ENCODE measurements around the gene KCMF1.

KCMF1 gene

DNA sequence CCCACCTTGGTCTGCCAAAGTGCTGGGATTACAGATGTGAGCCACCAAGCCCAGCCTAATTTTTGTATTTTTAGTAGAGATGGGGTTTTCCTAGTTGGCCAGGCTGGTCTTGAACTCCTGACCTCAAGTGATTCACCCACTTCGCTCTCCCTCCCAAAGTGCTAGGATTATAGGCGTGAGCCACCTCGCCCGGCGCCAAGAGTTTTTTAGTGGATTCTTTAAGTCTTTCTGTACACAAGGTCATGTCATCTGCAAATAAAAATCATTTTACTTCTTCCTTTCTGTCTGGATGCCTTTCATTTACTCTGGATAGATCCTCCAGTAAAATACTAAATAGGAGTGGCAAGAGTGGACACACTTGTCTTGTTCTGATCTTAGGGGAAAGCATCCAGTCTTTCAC lies 61.7 kb downstream of the KCMF1 start:
- no peak for FAIRE-seq

DNA sequence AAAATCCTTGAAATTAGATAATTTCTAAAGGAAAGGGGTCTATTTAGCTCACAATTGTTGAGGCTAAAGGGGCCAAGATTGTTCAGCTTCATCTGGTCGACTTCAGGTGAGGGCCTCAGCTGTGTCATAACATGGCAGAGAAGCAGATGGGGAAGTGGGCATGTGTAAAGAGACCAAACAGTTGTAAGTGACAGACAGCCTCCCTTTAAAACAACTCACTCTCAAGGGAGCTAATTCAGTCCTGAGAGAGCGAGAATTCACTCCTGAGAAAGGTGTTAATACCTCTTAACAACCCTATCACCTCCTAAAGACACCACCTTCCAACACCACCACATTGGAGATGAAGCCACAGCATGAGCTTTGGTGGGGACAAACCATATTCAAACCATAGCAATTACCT lies 62.4 kb downstream of the KCMF1 start:
- FAIRE-seq = no peak

DNA sequence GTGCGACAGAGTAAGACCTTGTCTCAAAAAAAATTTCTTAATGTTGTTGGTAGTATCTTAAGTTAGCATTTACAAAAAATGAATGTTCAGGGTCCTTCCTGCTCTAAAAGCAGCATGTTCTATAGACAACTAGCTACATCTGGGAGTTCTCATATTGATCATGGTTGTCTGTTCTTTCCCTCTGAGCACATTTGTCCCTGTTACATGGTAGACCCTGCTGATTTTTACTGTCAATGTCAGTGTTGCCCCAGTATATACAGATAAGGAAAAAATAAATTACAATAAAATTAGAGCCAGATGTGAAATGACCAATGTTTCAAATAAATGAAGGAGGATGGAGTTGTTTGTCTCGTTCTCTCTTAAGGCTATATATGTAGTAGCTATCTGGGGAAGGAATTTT lies 63.2 kb downstream of the KCMF1 start:
- FAIRE-seq = no peak

DNA sequence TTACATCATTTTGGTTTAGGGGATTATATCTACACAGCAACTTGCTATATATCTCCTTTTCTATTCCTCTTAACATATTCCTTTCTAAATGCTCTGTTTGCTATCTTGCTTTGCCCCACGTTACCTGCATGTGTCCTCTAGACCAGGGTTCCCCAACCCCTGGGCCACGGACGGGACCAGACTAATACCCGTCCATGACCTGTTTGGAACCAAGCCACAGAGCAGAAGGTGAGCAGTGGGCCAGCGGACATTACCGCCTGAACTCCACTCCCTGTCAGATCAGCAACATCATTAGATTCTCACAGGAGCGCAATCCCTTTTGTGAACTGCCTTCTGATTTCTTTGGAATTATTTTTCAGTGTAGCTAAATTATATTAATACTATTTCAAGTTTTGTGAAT lies 66.7 kb downstream of the KCMF1 start:
- FAIRE-seq = no peak

DNA sequence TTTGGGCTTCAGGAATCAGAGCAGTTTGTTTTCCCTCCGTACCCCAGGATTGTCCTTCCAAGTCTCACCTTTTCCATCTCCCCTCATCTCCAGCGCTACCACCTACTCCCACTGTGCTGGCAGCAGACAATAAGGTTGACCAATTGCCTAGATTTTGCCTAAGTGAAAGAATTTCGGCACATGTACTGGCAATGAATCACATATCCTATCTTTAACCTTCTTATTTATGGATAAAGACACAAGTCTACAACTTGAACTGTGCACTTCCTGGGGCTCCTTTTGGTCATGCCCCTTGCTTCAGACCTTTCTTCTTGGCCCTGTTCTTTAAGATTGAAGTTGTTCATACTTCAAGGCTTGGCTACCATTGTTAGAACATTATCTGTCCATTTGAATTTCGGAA lies 71.4 kb downstream of the KCMF1 start:
- FAIRE-seq = no peak

DNA sequence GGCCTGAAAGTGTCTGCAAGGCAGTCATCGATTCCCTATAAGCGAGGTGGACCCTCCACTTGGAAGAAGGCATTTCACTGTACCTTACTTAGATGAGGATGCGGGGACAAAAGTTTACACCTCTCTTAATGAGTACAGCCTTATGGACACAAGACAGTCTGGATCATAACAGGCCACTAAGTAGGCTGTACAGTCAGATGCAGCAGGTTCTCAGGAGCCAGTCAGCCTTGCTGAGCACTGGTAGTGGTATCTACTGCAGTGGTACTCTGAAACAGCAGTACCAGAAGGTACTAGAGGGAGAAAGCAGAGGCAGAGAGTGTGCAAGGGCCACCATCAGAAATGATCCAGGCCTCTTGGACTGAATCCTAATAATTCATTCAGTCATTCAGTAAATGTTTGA lies 77.6 kb downstream of the KCMF1 start:
- FAIRE-seq = no peak

DNA sequence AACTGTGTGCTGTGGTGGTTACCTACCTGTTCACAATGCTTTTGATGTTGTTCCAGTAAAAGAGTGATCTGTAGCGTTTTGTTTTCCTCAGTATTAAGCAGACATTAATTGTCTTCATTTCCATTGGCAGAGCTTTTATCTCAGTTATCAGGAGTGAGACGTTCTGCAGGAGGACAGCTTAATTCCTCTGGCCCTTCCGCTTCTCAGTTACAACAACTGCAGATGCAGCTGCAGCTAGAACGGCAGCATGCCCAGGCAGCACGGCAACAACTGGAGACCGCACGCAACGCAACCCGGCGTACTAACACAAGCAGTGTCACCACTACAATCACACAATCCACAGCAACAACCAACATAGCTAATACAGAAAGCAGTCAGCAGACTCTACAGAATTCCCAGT lies 78.3 kb downstream of the KCMF1 start:
- FAIRE-seq = no peak

DNA sequence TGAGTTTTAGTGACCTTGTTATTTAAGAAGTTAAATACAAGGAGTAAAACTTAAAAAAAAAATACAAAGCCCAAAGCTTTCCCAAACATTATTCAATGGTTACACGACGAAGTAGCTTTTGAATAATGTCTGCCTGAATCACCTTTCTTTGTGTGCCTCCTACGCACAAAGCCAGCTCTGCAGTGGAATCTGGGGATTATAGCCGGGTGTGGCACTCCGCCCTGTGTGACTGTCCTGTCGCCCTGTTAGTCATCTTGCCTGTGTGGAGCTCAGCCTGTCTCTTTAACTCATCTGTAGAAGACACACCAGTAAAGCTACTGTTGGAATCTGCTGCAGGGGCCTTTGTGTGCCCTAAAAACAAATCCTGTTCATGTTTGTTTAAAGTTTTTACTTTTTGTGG lies 82.8 kb downstream of the KCMF1 start:
- FAIRE-seq = no peak

DNA sequence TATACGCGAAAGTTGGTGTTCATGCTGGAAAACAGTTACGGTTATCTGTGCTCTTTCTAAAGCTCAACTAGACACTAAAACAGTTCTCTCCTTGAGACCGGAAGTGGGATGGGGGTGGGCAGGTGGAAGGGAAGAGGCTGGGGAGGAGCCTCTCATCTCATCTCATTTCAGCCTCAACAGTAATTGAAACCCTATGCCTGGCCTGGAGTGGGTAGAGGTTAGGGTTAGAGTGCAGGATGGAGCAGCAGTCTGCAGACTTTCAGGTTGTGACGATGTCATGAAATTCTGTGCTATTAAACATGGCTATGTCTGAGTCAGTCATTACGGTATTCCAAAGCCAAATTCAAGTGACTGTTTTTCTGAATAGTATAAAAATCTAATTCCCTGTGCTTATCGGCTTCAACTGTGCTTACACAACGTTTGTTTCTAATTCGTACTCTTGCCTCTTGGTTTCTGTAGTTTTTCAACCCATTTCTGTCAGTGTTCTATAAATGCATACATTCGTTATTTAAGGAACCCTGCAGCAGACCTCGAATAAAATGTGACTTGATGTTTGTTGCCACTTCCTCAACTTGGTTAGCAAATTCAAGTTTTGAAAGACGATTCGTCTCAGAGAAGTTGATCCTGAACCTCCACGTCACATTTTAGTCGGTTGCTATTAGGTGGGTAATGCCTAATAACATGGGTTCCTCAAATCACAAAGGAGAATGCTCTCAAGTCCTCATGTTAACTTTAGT lies 86.4 kb downstream of the KCMF1 start:
- FAIRE-seq = no peak

DNA sequence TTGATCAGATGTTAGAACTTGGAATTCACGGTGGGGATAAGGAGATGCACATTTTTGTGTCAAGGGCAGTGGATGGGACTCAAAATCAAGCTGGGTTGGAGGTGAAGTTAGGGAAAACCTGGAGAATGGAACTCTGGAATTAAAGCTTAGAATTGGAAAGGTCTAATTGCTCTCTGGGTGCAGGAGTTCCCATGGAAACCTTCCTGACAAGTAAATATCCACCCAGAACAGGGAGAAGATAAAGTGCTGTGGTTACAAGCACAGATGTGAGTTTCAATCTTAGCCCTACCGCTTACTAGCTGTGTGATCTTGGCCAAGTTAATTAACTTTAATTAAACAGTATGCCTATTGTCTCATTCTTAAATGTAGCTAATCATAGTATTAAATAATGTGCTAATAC lies 90.9 kb downstream of the KCMF1 start:
- no peak for FAIRE-seq

DNA sequence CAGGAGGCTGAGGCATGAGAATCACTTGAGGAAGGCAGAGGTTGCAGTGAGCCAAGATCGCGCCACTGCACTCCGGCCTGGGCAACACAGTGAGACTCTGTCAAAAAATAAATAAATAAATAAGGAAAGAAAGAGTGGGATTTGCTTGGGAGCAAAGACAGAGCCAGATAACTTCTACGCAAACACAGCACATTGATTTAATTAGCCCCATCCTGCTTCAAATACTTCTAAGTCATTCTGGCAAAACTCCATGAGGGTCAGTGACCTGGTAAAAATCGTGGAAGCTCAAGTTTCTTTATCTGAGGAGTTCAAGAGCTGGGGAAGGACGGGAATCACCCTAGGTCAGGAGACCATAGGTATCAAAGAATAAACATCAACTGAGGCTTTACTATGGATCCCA lies 91.6 kb downstream of the KCMF1 start:
- no peak for FAIRE-seq

DNA sequence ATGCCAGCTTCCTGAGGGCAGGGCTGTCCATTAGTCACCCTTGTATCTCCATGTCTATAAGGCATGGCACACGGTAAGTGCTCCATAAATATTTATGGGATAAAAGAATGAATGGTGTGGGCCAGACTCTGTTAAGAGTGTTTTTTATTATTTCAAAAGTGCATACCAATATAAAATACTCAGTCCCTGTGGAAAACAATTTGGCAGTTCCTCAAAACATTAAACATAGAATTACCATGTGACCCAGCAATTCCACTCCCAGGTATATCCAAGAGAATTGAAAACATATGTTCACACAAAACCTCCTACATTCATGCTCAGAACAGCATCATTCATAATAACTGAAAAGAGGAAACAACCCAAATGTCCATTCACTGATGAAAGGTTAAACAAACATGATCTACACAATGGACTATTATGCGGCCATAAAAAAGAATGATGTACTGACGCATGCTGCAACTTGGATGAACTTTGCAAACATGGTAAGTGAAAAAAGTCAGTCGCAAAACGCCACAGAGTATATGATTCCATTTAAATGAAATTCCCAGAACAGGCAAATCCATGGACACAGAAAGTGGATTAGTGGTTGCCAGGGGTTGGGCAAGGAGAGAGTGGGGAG lies 93.1 kb downstream of the KCMF1 start:
- FAIRE-seq = no peak

DNA sequence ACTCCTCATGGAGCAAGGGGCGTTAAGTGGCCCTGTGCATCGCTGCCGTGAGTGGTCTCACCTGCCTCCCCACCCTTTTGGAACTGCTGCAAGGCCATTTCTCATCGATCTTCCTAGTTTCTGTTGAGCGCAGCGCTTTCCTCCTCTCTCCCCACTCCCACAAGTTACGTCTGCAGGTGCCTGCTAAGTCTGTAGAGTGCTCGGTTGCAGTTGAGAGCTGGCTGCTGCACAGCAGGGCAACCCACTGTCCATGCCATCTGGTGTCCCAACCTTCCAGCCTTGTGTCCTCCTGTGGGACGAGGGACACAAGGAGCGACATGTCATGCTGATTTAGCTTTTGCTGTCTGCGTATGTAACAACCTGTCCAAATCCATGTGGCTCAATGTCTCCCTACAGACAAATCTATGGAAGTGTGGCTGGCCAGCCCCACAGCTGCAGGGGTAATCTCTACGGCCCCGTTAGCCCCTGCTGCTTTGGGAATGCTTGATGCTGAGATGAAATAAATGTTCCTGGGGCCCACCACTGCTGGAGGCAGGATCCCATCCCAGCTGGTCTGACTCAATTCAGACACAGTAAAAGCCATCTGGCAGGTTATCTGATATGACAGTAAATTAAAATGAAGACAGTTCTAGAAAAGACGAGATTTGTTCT lies 94.1 kb downstream of the KCMF1 start:
- no peak for FAIRE-seq

DNA sequence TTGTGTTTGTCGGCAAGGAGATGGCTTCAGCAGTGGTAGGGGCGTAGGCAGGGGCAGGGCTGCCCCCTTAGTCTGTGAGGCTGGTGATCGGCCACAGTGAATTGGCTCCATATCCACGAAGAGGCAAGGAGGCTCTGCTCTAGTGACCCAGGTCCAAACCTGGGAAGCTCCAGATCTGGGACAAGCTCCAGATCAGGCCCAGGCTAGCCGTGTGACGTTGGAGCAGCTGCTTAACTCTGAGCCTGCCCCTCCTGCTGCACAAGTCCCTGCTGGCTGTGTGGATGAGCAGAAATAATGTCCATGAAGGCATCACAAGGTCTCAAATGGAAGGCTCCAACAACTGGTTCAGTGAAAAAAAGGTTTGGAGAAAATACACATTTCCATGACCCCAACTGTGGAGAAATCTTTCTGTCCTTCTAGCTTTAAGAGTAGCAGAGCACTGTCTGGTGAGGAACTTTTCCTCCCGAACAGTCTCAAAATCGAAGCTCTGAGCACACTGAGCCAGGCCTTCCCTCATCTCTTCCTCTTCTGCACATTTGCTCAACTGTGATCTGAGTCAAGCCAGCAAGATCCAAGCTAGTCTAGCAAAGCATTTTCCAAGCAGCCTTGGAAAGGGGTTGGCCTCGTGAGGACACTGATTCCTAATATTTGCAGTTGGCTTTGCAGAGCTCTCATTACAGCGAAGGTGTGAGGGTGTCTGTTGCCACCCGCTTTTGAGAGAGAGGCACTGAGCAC lies 95.2 kb downstream of the KCMF1 start:
- no peak for FAIRE-seq

DNA sequence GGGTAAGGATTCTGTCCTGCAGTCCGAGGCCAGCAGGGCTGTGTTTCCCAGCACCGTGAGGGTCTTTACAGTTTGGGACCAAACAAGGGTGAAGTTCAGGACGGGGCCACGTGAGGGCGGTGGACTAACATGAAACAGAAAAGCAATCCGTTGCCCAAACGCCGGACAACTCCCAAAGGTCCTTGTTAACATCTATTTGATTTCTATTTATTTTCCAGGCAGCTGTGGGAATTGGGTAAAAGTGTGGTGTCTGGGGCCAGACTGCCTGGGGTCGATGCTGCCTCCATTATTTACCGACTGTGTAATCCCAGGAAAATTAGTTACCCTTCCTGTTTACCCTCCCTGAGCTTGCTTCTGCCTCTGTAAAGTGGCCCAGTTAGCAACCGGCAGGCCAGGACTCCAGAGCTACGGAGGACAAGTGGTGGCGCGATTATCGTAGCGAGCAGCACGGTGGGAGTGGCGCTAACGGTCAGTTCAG lies 96.0 kb downstream of the KCMF1 start:
- peak; percentile 93 for FAIRE-seq

DNA sequence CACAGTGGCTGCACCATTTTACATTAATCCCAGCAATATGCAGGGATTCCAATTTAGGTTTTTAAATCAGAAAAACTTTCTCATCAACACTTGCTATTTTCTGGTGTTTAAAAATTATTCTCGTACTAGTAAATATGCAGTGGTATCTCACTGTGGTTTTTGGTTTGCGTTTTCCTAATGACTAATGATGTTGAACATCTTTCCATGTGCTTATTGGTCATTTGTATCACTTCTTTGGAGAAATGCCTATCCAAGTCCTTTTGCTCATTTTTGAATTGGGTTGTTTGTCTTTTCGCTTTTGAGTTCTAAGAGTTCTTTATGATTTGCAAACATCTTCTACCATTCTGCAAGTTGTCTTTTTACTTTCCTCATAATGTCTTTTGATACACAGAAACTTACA lies 100.1 kb downstream of the KCMF1 start:
- FAIRE-seq = no peak

DNA sequence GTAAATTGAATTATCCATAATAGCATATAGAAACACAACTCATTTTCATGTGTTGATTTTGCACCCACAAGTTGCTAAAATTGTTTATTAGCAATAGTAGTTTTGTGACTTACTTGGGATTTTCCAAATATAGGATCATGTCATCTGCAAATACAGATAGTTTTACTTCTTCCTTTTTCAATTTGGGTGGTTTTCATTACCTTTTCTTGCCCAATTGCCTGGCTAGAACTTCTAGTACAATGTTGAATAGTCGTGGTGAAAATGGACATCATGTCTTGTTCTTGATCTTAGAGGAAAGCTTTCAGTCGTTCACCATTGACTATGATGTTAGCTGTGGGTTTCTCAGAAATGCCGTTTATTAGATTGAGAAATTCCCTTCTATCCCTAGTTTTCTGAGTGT lies 102.1 kb downstream of the KCMF1 start:
- FAIRE-seq = no peak

DNA sequence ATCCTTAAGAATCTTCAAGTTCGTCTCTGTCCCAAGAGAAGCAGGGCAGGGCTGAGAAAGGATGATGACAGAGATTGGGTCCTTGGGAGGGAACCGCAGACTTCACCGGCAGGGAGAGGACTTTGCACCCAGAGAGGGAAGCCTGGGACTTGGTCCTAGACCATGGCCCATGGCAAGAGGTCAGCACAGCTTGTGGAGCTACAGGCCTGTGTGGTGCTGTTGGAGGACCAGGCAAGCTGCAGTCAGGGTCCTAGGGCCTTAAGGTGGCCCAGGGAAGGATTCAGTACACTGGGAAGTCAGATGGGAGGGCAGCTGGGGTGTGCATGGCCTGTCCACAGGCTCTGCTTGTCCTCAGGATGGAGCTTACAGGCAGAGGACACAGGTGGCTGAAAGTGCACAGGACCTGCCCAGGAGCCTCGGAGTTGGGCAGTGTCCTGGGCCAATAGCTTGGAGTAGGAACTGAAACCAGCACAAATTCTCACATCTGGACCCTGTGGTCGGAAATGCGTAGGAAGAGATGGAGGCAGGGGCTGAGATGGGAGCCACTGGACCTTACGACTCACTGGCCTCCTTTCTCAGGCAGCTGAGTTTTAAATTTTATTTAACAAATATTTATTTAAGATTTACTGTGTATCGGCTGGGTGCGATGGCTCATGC lies 105.8 kb downstream of the KCMF1 start:
- FAIRE-seq = no peak

DNA sequence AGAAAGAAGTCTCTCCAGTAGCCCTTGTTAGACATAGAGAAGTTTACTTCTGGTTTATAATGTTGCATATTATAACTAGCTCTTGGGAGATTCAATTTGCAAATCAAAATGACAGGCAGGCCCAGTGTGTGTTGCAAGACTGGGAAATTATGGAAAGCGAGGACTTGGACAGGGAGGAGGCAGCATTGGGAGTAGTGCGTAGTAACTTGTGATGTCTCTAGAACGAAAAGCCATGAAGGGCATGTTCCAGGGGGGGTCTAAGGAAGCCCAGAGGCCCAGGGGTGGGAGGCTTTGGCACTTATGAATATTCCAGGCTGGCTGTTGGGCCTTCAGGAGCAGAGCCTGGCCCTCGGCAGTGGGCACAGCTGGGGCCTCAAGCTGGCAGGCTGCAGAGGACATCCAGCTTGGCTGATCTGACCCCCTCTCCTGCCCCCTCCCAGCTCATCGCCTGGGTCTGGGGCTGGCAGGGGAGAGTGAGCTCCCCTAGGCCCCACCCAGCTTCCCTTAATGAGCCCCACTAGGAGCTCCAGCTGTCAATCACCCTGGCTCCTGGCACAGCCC lies 107.0 kb downstream of the KCMF1 start:
- no peak for FAIRE-seq

DNA sequence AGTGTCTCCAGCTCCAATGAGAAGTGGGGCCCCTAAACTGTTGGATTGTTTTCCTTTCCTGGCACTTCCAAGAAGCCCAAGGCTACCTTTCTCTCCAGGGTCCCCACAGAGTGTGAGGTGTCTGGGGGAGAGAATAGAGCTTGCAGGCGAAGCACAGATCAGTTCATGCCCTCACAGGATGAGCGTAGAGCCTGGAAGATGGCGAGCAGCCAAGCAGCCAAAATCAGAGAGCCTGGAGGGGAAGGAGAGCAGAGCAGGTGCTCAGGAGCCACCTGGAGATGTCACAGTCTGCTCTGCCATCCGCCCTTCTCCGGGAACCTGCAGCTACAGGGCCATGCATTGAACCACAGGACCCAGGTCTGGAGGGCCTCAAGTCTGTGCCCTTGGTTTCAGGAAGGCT lies 107.6 kb downstream of the KCMF1 start:
- no peak for FAIRE-seq

DNA sequence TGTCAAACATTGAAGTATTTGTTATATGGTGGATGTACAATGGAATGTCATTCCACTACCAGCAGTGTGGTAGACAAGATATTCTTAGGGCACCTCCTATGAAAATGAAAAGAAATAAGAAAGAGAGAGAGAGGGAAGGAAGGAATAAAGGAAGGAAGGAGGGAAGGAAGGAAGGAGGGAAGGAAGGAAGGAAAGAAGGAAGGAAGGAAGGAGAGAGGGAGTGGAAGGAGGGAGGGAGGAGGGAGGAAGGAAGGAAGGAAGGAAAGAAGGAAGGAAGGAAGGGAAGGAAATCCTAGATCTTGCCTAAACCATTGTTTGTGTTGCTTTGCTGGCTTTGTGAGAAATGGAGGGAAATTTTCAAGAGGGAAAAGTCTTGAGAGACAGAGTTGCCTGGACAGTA lies 112.1 kb downstream of the KCMF1 start:
- FAIRE-seq = no peak

DNA sequence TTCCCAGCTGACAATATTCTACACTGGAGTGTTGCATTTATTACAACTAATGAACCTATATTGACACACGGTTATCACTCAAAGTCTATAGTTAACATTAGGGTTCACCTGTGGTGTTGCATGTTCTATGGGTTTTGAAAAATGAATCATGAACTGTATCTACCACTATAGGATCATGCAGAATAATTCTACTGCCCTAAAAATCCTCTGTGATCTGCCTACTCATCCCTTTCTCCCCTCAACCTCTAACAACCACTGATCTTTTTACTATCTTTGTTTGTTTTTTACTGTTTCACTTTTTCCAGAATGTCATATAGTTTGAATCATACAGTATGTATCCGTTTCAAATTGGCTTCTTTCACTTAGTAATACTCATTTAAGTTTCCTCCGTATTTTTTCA lies 114.6 kb downstream of the KCMF1 start:
- no peak for FAIRE-seq

DNA sequence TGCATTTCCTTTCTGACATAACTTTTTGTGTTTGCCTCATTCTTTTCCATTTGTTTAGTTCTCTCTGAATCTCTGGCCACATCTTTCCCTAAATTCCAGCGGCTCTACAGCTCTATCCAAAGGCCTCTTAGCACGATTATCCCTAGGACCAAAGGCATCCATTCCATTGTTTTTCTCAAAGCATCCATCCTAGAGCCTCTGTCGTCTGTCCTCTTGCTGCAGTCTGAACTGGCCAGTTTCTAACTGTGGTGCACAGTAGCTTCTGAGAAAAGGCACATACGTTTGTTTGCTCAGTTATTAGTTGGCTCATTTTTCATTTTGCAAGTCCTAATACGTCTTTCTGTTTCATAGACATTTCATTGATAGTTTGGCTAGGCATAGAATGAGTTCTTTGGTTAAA lies 116.6 kb downstream of the KCMF1 start:
- no peak for FAIRE-seq

Data from G401.6 (cell line).